Testis (tissue), 2 donors: ENCODE results near the gene NPAS3.

Experiments
- POLR2A ChIP-seq: fragments of 450-650 bp; IDR thresholded peaks from one replicate; pipeline ENCODE4 v1.6.1; 2017; ENCODE audit warnings: antibody characterized with exemption, mild to moderate bottlenecking, moderate library complexity
- TF ChIP-seq, protein P1 (sequence below), 3 experiments: fragments of 450-650 bp in 2 of 3; fragments of 200-600 bp in 1 of 3; sonication (generic) in 1 of 3; IDR thresholded peaks; one replicate each; pipeline ENCODE4 v1.5.1; 2016 to 2019; ENCODE audit warnings: antibody characterized with exemption in 3 of 3, mild to moderate bottlenecking in 2 of 3, moderate library complexity in 1 of 3

DNA sequence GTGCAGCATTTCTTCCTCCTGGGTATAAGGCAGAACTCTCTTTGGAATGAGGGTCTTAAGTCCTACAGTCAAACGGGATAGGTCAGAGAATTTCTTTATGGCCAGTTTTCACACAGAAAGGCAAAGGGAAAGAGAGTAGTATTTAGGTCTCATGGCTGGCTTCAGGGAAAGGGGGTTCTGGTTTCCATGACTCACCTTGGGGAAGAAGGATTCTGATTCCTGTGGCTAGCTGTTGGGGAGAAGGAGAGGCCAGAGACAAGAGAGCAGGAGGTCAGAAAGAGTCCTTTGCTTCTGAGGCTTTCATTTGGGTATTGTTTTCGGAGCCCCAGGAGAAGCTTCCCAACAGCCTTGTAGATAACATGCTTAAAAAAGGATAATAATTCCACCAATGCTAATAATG lies 332.5 kb downstream of the NPAS3 start:
- TF ChIP-seq, protein P1, sequence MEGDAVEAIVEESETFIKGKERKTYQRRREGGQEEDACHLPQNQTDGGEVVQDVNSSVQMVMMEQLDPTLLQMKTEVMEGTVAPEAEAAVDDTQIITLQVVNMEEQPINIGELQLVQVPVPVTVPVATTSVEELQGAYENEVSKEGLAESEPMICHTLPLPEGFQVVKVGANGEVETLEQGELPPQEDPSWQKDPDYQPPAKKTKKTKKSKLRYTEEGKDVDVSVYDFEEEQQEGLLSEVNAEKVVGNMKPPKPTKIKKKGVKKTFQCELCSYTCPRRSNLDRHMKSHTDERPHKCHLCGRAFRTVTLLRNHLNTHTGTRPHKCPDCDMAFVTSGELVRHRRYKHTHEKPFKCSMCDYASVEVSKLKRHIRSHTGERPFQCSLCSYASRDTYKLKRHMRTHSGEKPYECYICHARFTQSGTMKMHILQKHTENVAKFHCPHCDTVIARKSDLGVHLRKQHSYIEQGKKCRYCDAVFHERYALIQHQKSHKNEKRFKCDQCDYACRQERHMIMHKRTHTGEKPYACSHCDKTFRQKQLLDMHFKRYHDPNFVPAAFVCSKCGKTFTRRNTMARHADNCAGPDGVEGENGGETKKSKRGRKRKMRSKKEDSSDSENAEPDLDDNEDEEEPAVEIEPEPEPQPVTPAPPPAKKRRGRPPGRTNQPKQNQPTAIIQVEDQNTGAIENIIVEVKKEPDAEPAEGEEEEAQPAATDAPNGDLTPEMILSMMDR (IDR thresholded peaks at IDR 0.05): no peak
- TF ChIP-seq POLR2A: no peak
